Muscle layer of colon (tissue), 2 donors: Measurements from ENCODE around the gene EVA1B.

Experiments used
- H3K27ac ChIP-seq: one replicate; pipeline ENCODE4 v1.7.0; 2013; ENCODE audit warnings: low read depth, mild to moderate bottlenecking, low read length, moderate library complexity
- H3K27me3 ChIP-seq, 2 donors: one replicate each; pipeline ENCODE4 v1.7.0; 2013; ENCODE audit warnings: low read length in 2 of 2, mild to moderate bottlenecking in 2 of 2; ENCODE audit not compliant: insufficient read depth in 2 of 2, control insufficient read depth in 1 of 2
- H3K36me3 ChIP-seq: one replicate; pipeline ENCODE4 v1.7.0; 2013; ENCODE audit warnings: mild to moderate bottlenecking, low read length; ENCODE audit not compliant: insufficient read depth
- H3K4me1 ChIP-seq: one replicate; pipeline ENCODE4 v1.7.0; 2013; ENCODE audit warnings: mild to moderate bottlenecking, low read length; ENCODE audit not compliant: insufficient read depth
- H3K4me3 ChIP-seq, 2 donors: one replicate each; pipeline ENCODE4 v1.7.0; 2013; ENCODE audit warnings: low read length in 2 of 2, low read depth in 1 of 2, mild to moderate bottlenecking in 1 of 2, moderate library complexity in 1 of 2
- H3K9ac ChIP-seq: one replicate; pipeline ENCODE4 v1.7.0; 2013; ENCODE audit warnings: low read length
- H3K9me3 ChIP-seq: one replicate; pipeline ENCODE4 v1.7.0; 2013; ENCODE audit warnings: mild to moderate bottlenecking, low read length
- donor health status: abdominal sarcoma.
- donor health status: Adenocarcinoma of cecum.

EVA1B gene

GRCh38 chr1:36323636-36324352 lies at the start of gene EVA1B:
Gene EVA1B, minus strand, starts transcription at chr1:36323645. Its CDS starts 608 bp downstream, at chr1:36323037.
- H3K9ac ChIP-seq, result no peak within 1 kb of the TSS
- no peaks in the 10 kb centered on the region for H3K36me3 ChIP-seq
- H3K4me3 ChIP-seq, result peak within 1 kb of the TSS; percentile 58 to 64
- H3K4me1 ChIP-seq, result peaks cover 18% of the 10 kb centered on the region
- no peaks in the 10 kb centered on the region for H3K27me3 ChIP-seq
- H3K27ac ChIP-seq, result peak within 1 kb of the TSS; percentile 70
- no peaks in the 10 kb centered on the region for H3K9me3 ChIP-seq

- Histone ChIP-seq H3K4me3 (no peak overlapping the region), H3K27ac (no peak overlapping the region), H3K9me3 (no peaks in the 10 kb centered on the region), H3K9ac (peak overlapping the region; percentile 18), H3K4me1 (peaks cover 44% of the 10 kb centered on the region), H3K27me3 (no peaks in the 10 kb centered on the region), H3K36me3 (peaks cover 2% of the 10 kb centered on the region)
Measured at GRCh38 chr1:36372617-36373016, 49.2 kb upstream of the EVA1B start.

GRCh38 chr1:36369061-36369861 lies 45.8 kb upstream of the EVA1B start:
- Histone ChIP-seq H3K9me3 (no peaks in the 10 kb centered on the region), H3K36me3 (peaks cover 7% of the 10 kb centered on the region), H3K9ac (no peak overlapping the region), H3K4me3 (no peak overlapping the region), H3K27ac (no peak overlapping the region), H3K4me1 (peaks cover 46% of the 10 kb centered on the region), H3K27me3 (no peaks in the 10 kb centered on the region)

- peaks cover 9% of the 10 kb centered on the region for H3K36me3 ChIP-seq
- no peaks in the 10 kb centered on the region for H3K27me3 ChIP-seq
- no peaks in the 10 kb centered on the region for H3K9me3 ChIP-seq
- no peak overlapping the region for H3K27ac ChIP-seq
- H3K4me1 ChIP-seq, result peaks cover 31% of the 10 kb centered on the region
- no peak overlapping the region for H3K9ac ChIP-seq
- H3K4me3 ChIP-seq, result no peak overlapping the region
Measured at GRCh38 chr1:36367798-36368197, 44.4 kb upstream of the EVA1B start.

- peaks cover 27% of the 10 kb centered on the region for H3K4me1 ChIP-seq
- no peak overlapping the region for H3K9ac ChIP-seq
- H3K27ac ChIP-seq, result no peak overlapping the region
- peaks cover 17% of the 10 kb centered on the region for H3K36me3 ChIP-seq
- H3K27me3 ChIP-seq, result no peaks in the 10 kb centered on the region
- no peaks in the 10 kb centered on the region for H3K9me3 ChIP-seq
- H3K4me3 ChIP-seq, result no peak overlapping the region
Measured at GRCh38 chr1:36367066-36367465, 43.6 kb upstream of the EVA1B start.

GRCh38 chr1:36366091-36366661 lies 42.7 kb upstream of the EVA1B start:
- Histone ChIP-seq H3K4me3 (no peak overlapping the region), H3K4me1 (peaks cover 27% of the 10 kb centered on the region), H3K9me3 (no peaks in the 10 kb centered on the region), H3K9ac (no peak overlapping the region), H3K36me3 (peaks cover 25% of the 10 kb centered on the region), H3K27ac (no peak overlapping the region), H3K27me3 (no peaks in the 10 kb centered on the region)

- H3K36me3 ChIP-seq, result peaks cover 32% of the 10 kb centered on the region
- H3K4me3 ChIP-seq, result no peak overlapping the region
- no peak overlapping the region for H3K9ac ChIP-seq
- no peaks in the 10 kb centered on the region for H3K27me3 ChIP-seq
- H3K4me1 ChIP-seq, result peaks cover 27% of the 10 kb centered on the region
- H3K27ac ChIP-seq, result peak overlapping the region; percentile 30
- H3K9me3 ChIP-seq, result no peaks in the 10 kb centered on the region
Measured at GRCh38 chr1:36365381-36365780, 41.9 kb upstream of the EVA1B start.

GRCh38 chr1:36359911-36360550 lies 36.6 kb upstream of the EVA1B start:
- no peak overlapping the region for H3K27ac ChIP-seq
- no peaks in the 10 kb centered on the region for H3K27me3 ChIP-seq
- peaks cover 60% of the 10 kb centered on the region for H3K36me3 ChIP-seq
- H3K9me3 ChIP-seq, result no peaks in the 10 kb centered on the region
- no peak overlapping the region for H3K9ac ChIP-seq
- no peak overlapping the region for H3K4me3 ChIP-seq
- H3K4me1 ChIP-seq, result peaks cover under 1% of the 10 kb centered on the region

GRCh38 chr1:36359383-36359782 lies 35.9 kb upstream of the EVA1B start:
- Histone ChIP-seq H3K9ac (no peak overlapping the region), H3K27me3 (no peaks in the 10 kb centered on the region), H3K36me3 (peaks cover 66% of the 10 kb centered on the region), H3K4me3 (no peak overlapping the region), H3K4me1 (no peaks in the 10 kb centered on the region), H3K27ac (no peak overlapping the region), H3K9me3 (no peaks in the 10 kb centered on the region)

GRCh38 chr1:36358514-36359084 lies 35.2 kb upstream of the EVA1B start:
- Histone ChIP-seq H3K4me3 (no peak overlapping the region), H3K36me3 (peaks cover 74% of the 10 kb centered on the region), H3K27me3 (no peaks in the 10 kb centered on the region), H3K27ac (no peak overlapping the region), H3K9ac (no peak overlapping the region), H3K9me3 (no peaks in the 10 kb centered on the region), H3K4me1 (no peaks in the 10 kb centered on the region)

GRCh38 chr1:36355811-36356210 lies 32.4 kb upstream of the EVA1B start:
- no peaks in the 10 kb centered on the region for H3K9me3 ChIP-seq
- no peak overlapping the region for H3K9ac ChIP-seq
- no peak overlapping the region for H3K27ac ChIP-seq
- H3K4me3 ChIP-seq, result no peak overlapping the region
- peaks cover 65% of the 10 kb centered on the region for H3K36me3 ChIP-seq
- H3K4me1 ChIP-seq, result peaks cover 13% of the 10 kb centered on the region
- H3K27me3 ChIP-seq, result no peaks in the 10 kb centered on the region
